ENCODE measurements around the gene INTS15. TPM values are rescaled to one million over a fixed set of nuclear protein-coding genes. Genes with fewer than 3 reads are reported as not detected.

INTS15 gene
- total RNA-seq, 1 experiment from 2014 or later: 24.3 TPM

- Histone ChIP-seq H3K36me3 (ENCODE audit: control insufficient read depth in 1 of 2, insufficient read depth in 2 of 2, low read length in 2 of 2) (no peaks in the 10 kb centered on the region), H3K9ac (ENCODE audit: low read length) (no peak overlapping the region), H2AFZ (ENCODE audit: low read depth, low read length, poor library complexity, severe bottlenecking) (no peak overlapping the region), H3K4me1 (ENCODE audit: control insufficient read depth in 1 of 2, insufficient read depth in 2 of 2, low read length in 2 of 2) (peaks cover 5 to 8% of the 10 kb centered on the region in 2 experiments; a peak in 2 of 4 replicates), H3K4me3 (replicated peaks in 1 of 2; ENCODE audit: low read depth in 1 of 2, low read length in 2 of 2) (no peak overlapping the region), H3K4me2 (ENCODE audit: low read length) (no peak overlapping the region), H3K9me3 (ENCODE audit: control insufficient read depth in 1 of 2, insufficient read depth in 1 of 2, low read depth in 1 of 2, low read length in 2 of 2) (no peaks in the 10 kb centered on the region), H3K79me2 (ENCODE audit: insufficient read depth, low read length) (no peaks in the 10 kb centered on the region), H3K9me2 (ENCODE audit: insufficient read depth) (no peaks in the 10 kb centered on the region), H4K20me1 (ENCODE audit: insufficient read depth) (no peaks in the 10 kb centered on the region), H3K27me3 (ENCODE audit: insufficient read depth, low read length) (no peaks in the 10 kb centered on the region), H3K27ac (ENCODE audit: low read depth, low read length) (no peak overlapping the region)
- no TSS peak for BruUV-seq (replicated peaks)
- DNase-seq (ENCODE audit: low read depth, low spot score) (no peak), ATAC-seq (no peak)
- RAD21 ChIA-PET (ENCODE audit: low non-redundant PET in 1 of 2, low total read pairs in 2 of 2, uncharacterized antibody in 2 of 2, unreplicated experiment in 2 of 2): no interaction called here
- intact Hi-C loops (cut with micrococcal nuclease): no loop called here
- TF ChIP-seq ZNF274 (IDR thresholded peaks at IDR 0.05; ENCODE audit: low read depth, low read length): no peak
- no peak for TF ChIP-seq FOSL1 (IDR thresholded peaks at IDR 0.05; ENCODE audit: low read depth)
- TF ChIP-seq CEBPB (IDR thresholded peaks at IDR 0.05; ENCODE audit: low read depth): no peak
- TF ChIP-seq, protein P1, sequence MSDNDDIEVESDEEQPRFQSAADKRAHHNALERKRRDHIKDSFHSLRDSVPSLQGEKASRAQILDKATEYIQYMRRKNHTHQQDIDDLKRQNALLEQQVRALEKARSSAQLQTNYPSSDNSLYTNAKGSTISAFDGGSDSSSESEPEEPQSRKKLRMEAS (IDR thresholded peaks at IDR 0.05): no peak
- TF ChIP-seq, protein P2, sequence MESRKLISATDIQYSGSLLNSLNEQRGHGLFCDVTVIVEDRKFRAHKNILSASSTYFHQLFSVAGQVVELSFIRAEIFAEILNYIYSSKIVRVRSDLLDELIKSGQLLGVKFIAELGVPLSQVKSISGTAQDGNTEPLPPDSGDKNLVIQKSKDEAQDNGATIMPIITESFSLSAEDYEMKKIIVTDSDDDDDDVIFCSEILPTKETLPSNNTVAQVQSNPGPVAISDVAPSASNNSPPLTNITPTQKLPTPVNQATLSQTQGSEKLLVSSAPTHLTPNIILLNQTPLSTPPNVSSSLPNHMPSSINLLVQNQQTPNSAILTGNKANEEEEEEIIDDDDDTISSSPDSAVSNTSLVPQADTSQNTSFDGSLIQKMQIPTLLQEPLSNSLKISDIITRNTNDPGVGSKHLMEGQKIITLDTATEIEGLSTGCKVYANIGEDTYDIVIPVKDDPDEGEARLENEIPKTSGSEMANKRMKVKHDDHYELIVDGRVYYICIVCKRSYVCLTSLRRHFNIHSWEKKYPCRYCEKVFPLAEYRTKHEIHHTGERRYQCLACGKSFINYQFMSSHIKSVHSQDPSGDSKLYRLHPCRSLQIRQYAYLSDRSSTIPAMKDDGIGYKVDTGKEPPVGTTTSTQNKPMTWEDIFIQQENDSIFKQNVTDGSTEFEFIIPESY (IDR thresholded peaks at IDR 0.05; ENCODE audit: extremely low read depth, insufficient replicate concordance, low read length): no peak
- no peak for TF ChIP-seq EZH2phosphoT487 (IDR thresholded peaks at IDR 0.05; ENCODE audit: borderline replicate concordance)
- TF ChIP-seq SIN3A (IDR thresholded peaks at IDR 0.05; ENCODE audit: low read depth): no peak
- TF ChIP-seq, protein P3, sequence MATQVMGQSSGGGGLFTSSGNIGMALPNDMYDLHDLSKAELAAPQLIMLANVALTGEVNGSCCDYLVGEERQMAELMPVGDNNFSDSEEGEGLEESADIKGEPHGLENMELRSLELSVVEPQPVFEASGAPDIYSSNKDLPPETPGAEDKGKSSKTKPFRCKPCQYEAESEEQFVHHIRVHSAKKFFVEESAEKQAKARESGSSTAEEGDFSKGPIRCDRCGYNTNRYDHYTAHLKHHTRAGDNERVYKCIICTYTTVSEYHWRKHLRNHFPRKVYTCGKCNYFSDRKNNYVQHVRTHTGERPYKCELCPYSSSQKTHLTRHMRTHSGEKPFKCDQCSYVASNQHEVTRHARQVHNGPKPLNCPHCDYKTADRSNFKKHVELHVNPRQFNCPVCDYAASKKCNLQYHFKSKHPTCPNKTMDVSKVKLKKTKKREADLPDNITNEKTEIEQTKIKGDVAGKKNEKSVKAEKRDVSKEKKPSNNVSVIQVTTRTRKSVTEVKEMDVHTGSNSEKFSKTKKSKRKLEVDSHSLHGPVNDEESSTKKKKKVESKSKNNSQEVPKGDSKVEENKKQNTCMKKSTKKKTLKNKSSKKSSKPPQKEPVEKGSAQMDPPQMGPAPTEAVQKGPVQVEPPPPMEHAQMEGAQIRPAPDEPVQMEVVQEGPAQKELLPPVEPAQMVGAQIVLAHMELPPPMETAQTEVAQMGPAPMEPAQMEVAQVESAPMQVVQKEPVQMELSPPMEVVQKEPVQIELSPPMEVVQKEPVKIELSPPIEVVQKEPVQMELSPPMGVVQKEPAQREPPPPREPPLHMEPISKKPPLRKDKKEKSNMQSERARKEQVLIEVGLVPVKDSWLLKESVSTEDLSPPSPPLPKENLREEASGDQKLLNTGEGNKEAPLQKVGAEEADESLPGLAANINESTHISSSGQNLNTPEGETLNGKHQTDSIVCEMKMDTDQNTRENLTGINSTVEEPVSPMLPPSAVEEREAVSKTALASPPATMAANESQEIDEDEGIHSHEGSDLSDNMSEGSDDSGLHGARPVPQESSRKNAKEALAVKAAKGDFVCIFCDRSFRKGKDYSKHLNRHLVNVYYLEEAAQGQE (IDR thresholded peaks at IDR 0.05; ENCODE audit: low read depth): no peak
- TF ChIP-seq POLR2A (IDR thresholded peaks at IDR 0.05; ENCODE audit: borderline replicate concordance, extremely low read depth, insufficient read depth, insufficient read length): no peak
- no peak for TF ChIP-seq ELF1 (IDR thresholded peaks at IDR 0.05; ENCODE audit: borderline replicate concordance, low read depth)
- TF ChIP-seq SRF (IDR thresholded peaks at IDR 0.05; ENCODE audit: low read depth): no peak
- no peak for TF ChIP-seq EGR1 (IDR thresholded peaks at IDR 0.05; ENCODE audit: low read depth)
- no peak for TF ChIP-seq TCF7L2 (IDR thresholded peaks at IDR 0.05; ENCODE audit: borderline replicate concordance, extremely low read depth, insufficient read depth, insufficient read length)
- TF ChIP-seq SP1 (IDR thresholded peaks at IDR 0.05; ENCODE audit: low read depth): no peak
- TF ChIP-seq CTCF (IDR thresholded peaks at IDR 0.05 in 2 of 3, conservative IDR thresholded peaks at IDR 0.05 in 1 of 3; ENCODE audit: borderline replicate concordance in 1 of 3, insufficient read depth in 1 of 3, low read depth in 2 of 3, low read length in 2 of 3): no peak
- no peak for TF ChIP-seq JUND (IDR thresholded peaks at IDR 0.05)
- POLR2A ChIA-PET: no interaction called here
- CTCF ChIA-PET: no interaction called here
Measured at GRCh38 chr7:6631605-6632004, 41.8 kb downstream of the INTS15 start.

Measured in HCT116 (cell line).